ENCODE data around the gene C3orf85.

The C3orf85 gene

GRCh38 chr3:109136523-109136922, at the start of gene C3orf85:
TSS of gene C3orf85 (plus strand) at chr3:109136719. CDS start at chr3:109136848, 129 bp downstream.
- H3K27ac ChIP-seq, result no peak within 1 kb of the TSS
- no peak within 1 kb of the TSS for H3K9ac ChIP-seq

GRCh38 chr3:109089265-109089664, 47.3 kb upstream of the C3orf85 start:
- Histone ChIP-seq H3K27me3 (ENCODE audit: insufficient read depth, low read depth) (no peaks in the 10 kb centered on the region), H3K9ac (no peak overlapping the region), H3K4me1 (ENCODE audit: low read depth, poor library complexity, severe bottlenecking) (no peaks in the 10 kb centered on the region), H3K27ac (no peak overlapping the region), H4K20me1 (ENCODE audit: insufficient read depth) (no peaks in the 10 kb centered on the region), H3K79me2 (ENCODE audit: insufficient read depth, low read depth) (no peaks in the 10 kb centered on the region), H3K36me3 (ENCODE audit: insufficient read depth) (no peaks in the 10 kb centered on the region), H3K4me3 (IDR thresholded peaks at IDR 0.05; ENCODE audit: insufficient read depth, low read depth, low read length) (no peak overlapping the region), H3K4me2 (no peak overlapping the region), H2AFZ (ENCODE audit: low read depth) (no peak overlapping the region)
- TF ChIP-seq CTCF (conservative IDR thresholded peaks at IDR 0.05; ENCODE audit: low read depth, low read length), result no peak

More at GRCh38 chr3:109136523-109136922, at the start of gene C3orf85:
- Histone ChIP-seq H3K27me3 (ENCODE audit: insufficient read depth, low read depth) (no peaks in the 10 kb centered on the region), H3K36me3 (ENCODE audit: insufficient read depth) (no peaks in the 10 kb centered on the region), H3K4me3 (IDR thresholded peaks at IDR 0.05; ENCODE audit: insufficient read depth, low read depth, low read length) (no peak within 1 kb of the TSS), H3K4me2 (no peak within 1 kb of the TSS), H2AFZ (ENCODE audit: low read depth) (no peak within 1 kb of the TSS), H3K4me1 (ENCODE audit: low read depth, poor library complexity, severe bottlenecking) (no peaks in the 10 kb centered on the region), H4K20me1 (ENCODE audit: insufficient read depth) (no peaks in the 10 kb centered on the region), H3K79me2 (ENCODE audit: insufficient read depth, low read depth) (no peaks in the 10 kb centered on the region)
- no peak for TF ChIP-seq CTCF (conservative IDR thresholded peaks at IDR 0.05; ENCODE audit: low read depth, low read length)

DNA sequence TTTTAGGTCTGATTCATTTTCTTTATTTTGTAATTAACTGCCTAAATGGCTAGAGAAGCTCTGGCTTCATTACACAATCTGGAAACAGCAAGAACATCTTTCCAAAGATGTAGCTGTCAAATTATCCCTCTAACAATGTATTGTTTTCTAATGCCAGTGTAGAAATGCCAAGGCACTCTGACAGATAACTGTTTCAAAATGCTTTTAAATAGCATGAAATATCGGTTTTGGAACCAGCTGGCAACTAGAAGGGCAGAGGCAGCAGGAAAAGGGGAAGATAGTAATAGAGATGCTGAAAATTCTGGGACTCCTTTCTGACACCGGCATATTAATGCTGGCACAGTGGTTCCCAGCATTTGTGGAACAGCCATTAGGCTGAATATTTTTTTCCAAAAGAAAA, 44.7 kb upstream of the C3orf85 start:
- H3K27me3 ChIP-seq (ENCODE audit: insufficient read depth, low read depth), result no peaks in the 10 kb centered on the region
- no peaks in the 10 kb centered on the region for H4K20me1 ChIP-seq (ENCODE audit: insufficient read depth)
- H3K4me1 ChIP-seq (ENCODE audit: low read depth, poor library complexity, severe bottlenecking), result no peaks in the 10 kb centered on the region
- H2AFZ ChIP-seq (ENCODE audit: low read depth), result no peak overlapping the region
- H3K4me3 ChIP-seq (IDR thresholded peaks at IDR 0.05; ENCODE audit: insufficient read depth, low read depth, low read length), result no peak overlapping the region
- no peaks in the 10 kb centered on the region for H3K79me2 ChIP-seq (ENCODE audit: insufficient read depth, low read depth)
- no peak overlapping the region for H3K9ac ChIP-seq
- no peaks in the 10 kb centered on the region for H3K36me3 ChIP-seq (ENCODE audit: insufficient read depth)
- H3K27ac ChIP-seq, result no peak overlapping the region
- TF ChIP-seq CTCF (conservative IDR thresholded peaks at IDR 0.05; ENCODE audit: low read depth, low read length), result no peak
- H3K4me2 ChIP-seq, result no peak overlapping the region

DNA sequence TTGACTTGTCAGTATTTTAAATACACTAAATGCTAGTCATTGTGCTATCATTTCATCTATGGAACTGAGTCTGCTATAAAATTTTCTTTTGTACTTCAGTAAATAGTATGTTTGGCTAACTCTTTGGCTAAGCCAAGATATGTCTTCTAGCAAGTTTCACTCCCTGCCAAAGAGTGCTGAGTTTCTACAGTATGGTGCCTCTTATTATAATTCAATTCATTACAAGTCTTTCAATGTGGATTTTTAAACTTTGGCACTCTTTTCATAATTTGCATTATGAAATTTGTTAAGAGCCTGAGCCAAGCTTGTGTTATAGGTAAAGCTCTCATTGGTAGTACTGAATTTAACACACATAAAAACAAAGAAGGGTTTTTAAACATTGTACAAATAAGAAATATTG, 43.0 kb upstream of the C3orf85 start:
- Histone ChIP-seq H2AFZ (ENCODE audit: low read depth) (no peak overlapping the region), H3K27ac (no peak overlapping the region), H4K20me1 (ENCODE audit: insufficient read depth) (no peaks in the 10 kb centered on the region), H3K4me3 (IDR thresholded peaks at IDR 0.05; ENCODE audit: insufficient read depth, low read depth, low read length) (no peak overlapping the region), H3K9ac (no peak overlapping the region), H3K4me2 (no peak overlapping the region), H3K79me2 (ENCODE audit: insufficient read depth, low read depth) (no peaks in the 10 kb centered on the region), H3K27me3 (ENCODE audit: insufficient read depth, low read depth) (no peaks in the 10 kb centered on the region), H3K36me3 (ENCODE audit: insufficient read depth) (no peaks in the 10 kb centered on the region), H3K4me1 (ENCODE audit: low read depth, poor library complexity, severe bottlenecking) (no peaks in the 10 kb centered on the region)
- TF ChIP-seq CTCF (conservative IDR thresholded peaks at IDR 0.05; ENCODE audit: low read depth, low read length), result no peak
